ENCODE measurements around the gene LILRB3.

- TF ChIP-seq, protein P1, sequence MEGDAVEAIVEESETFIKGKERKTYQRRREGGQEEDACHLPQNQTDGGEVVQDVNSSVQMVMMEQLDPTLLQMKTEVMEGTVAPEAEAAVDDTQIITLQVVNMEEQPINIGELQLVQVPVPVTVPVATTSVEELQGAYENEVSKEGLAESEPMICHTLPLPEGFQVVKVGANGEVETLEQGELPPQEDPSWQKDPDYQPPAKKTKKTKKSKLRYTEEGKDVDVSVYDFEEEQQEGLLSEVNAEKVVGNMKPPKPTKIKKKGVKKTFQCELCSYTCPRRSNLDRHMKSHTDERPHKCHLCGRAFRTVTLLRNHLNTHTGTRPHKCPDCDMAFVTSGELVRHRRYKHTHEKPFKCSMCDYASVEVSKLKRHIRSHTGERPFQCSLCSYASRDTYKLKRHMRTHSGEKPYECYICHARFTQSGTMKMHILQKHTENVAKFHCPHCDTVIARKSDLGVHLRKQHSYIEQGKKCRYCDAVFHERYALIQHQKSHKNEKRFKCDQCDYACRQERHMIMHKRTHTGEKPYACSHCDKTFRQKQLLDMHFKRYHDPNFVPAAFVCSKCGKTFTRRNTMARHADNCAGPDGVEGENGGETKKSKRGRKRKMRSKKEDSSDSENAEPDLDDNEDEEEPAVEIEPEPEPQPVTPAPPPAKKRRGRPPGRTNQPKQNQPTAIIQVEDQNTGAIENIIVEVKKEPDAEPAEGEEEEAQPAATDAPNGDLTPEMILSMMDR (IDR thresholded peaks at IDR 0.05): no peak
- no peak for TF ChIP-seq POLR2A (IDR thresholded peaks at IDR 0.05)
These were observed 25.3 kb upstream of the LILRB3 start for GRCh38 chr19:54248016-54248601.

Measured in esophagus squamous epithelium (tissue), 4 donors.